ENCODE data around the gene STX11.

- TF ChIP-seq, protein P1, sequence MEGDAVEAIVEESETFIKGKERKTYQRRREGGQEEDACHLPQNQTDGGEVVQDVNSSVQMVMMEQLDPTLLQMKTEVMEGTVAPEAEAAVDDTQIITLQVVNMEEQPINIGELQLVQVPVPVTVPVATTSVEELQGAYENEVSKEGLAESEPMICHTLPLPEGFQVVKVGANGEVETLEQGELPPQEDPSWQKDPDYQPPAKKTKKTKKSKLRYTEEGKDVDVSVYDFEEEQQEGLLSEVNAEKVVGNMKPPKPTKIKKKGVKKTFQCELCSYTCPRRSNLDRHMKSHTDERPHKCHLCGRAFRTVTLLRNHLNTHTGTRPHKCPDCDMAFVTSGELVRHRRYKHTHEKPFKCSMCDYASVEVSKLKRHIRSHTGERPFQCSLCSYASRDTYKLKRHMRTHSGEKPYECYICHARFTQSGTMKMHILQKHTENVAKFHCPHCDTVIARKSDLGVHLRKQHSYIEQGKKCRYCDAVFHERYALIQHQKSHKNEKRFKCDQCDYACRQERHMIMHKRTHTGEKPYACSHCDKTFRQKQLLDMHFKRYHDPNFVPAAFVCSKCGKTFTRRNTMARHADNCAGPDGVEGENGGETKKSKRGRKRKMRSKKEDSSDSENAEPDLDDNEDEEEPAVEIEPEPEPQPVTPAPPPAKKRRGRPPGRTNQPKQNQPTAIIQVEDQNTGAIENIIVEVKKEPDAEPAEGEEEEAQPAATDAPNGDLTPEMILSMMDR (IDR thresholded peaks at IDR 0.05) = no peak
- no peak for TF ChIP-seq POLR2AphosphoS5 (IDR thresholded peaks at IDR 0.05)
These were observed 44.0 kb downstream of the STX11 start for GRCh38 chr6:144194293-144194810.

Data from breast epithelium (tissue), 3 donors.